B cell (primary cell): ENCODE data around the gene ST6GAL1. TPM values are rescaled to one million over a fixed set of nuclear protein-coding genes. Genes with fewer than 3 reads are reported as not detected.

Source experiments
- ATAC-seq: fragments of 200-7000 bp; cut with Tn5 transposase; one replicate; pipeline ENCODE4 v1.10.0; 2021; ENCODE audit warnings: low read depth, mild to moderate bottlenecking, moderate number of reproducible peaks, moderate library complexity
- CTCF ChIA-PET: fragments of 350-600 bp; sonication (Branson Sonifier 250); formaldehyde crosslinking; loops from one replicate; lab custom pipeline; 2021; ENCODE audit warnings: antibody characterized with exemption, inconsistent platforms; lab: Charles Lee
- POLR2A ChIA-PET: fragments of 350-600 bp; sonication (Branson Sonifier 250); formaldehyde crosslinking; loops from one replicate; lab custom pipeline; 2021; ENCODE audit warnings: antibody characterized with exemption; lab: Charles Lee
- DNase-seq: peaks from one replicate; pipeline ENCODE4 v3.0.0; 2013
- H2AFZ ChIP-seq: 2 replicates; pipeline ENCODE4 v1.6.1; 2012; ENCODE audit warnings: mild to moderate bottlenecking, low read depth, low read length; ENCODE audit not compliant: insufficient read depth, poor library complexity, severe bottlenecking
- H3K27ac ChIP-seq, 2 donors: 1 replicate in 1 of 2; 2 replicates in 1 of 2; pipeline ENCODE4 v1.5.1; 2012 to 2013; ENCODE audit warnings: low read length in 2 of 2, mild to moderate bottlenecking in 2 of 2, moderate library complexity in 1 of 2
- H3K27me3 ChIP-seq, 4 experiments: fragments of 200-600 bp in 1 of 4; sonication (generic) in 1 of 4; replicated peaks in 1 of 4; 1 replicate in 2 of 4; 2 replicates in 2 of 4; pipeline versions ENCODE4 v1.6.1 to v1.7.0; 2013 to 2016; ENCODE audit warnings: low read length in 3 of 4, mild to moderate bottlenecking in 2 of 4, mixed read lengths in 1 of 4, moderate library complexity in 1 of 4; ENCODE audit not compliant: insufficient read depth in 4 of 4, control insufficient read depth in 3 of 4; ENCODE audit errors: control extremely low read depth in 1 of 4
- H3K36me3 ChIP-seq, 2 experiments: replicated peaks in 1 of 2; 1 replicate in 1 of 2; 2 replicates in 1 of 2; pipeline versions ENCODE4 v1.6.1 to v1.7.1; 2013; ENCODE audit warnings: low read length in 1 of 2; ENCODE audit not compliant: insufficient read depth in 2 of 2, control insufficient read depth in 1 of 2; ENCODE audit errors: control extremely low read depth in 1 of 2, extremely low read depth in 1 of 2
- H3K4me1 ChIP-seq, 2 donors: fragments of 200-600 bp in 1 of 2; sonication (generic) in 1 of 2; 1 replicate in 1 of 2; 2 replicates in 1 of 2; pipeline versions ENCODE4 v1.5.1 to v1.6.1; 2013 to 2017; ENCODE audit warnings: low read length in 2 of 2; ENCODE audit not compliant: control insufficient read depth in 2 of 2, insufficient read depth in 2 of 2
- H3K4me2 ChIP-seq: replicated peaks from 2 replicates; pipeline ENCODE3; 2012; ENCODE audit warnings: mild to moderate bottlenecking, low read depth, low read length; ENCODE audit not compliant: poor library complexity, severe bottlenecking
- H3K4me3 ChIP-seq, 5 experiments: fragments of 200-600 bp in 1 of 5; sonication (generic) in 1 of 5; 1 replicate in 3 of 5; 2 replicates in 2 of 5; pipeline versions ENCODE4 v1.5.1 to v1.7.0; 2011 to 2016; ENCODE audit warnings: low read length in 4 of 5, mild to moderate bottlenecking in 4 of 5, low read depth in 2 of 5, control low read depth in 1 of 5, moderate library complexity in 1 of 5; ENCODE audit not compliant: insufficient read depth in 1 of 5; ENCODE audit errors: control extremely low read depth in 1 of 5, extremely low read depth in 1 of 5
- H3K79me2 ChIP-seq: fragments of 200-600 bp; sonication (generic); one replicate; pipeline ENCODE4 v1.6.0; 2016; ENCODE audit warnings: low read length; ENCODE audit not compliant: control insufficient read depth, insufficient read depth
- H3K9ac ChIP-seq: fragments of 200-600 bp; sonication (generic); 2 replicates; pipeline ENCODE4 v1.6.1; 2017; ENCODE audit warnings: mild to moderate bottlenecking, low read length, moderate library complexity
- H3K9me3 ChIP-seq, 3 donors: one replicate each; pipeline versions ENCODE4 v1.6.1 to v1.7.1; 2013; ENCODE audit warnings: low read length in 2 of 3; ENCODE audit not compliant: control insufficient read depth in 2 of 3, insufficient read depth in 1 of 3; ENCODE audit errors: control extremely low read depth in 1 of 3
- H4K20me1 ChIP-seq: 2 replicates; pipeline ENCODE4 v1.6.0; 2012; ENCODE audit warnings: mild to moderate bottlenecking, low read length; ENCODE audit not compliant: insufficient read depth, control insufficient read depth, poor library complexity, severe bottlenecking
- H3K27ac Mint-ChIP-seq: one replicate; pipeline ENCODE4 v1.8.0; 2021; ENCODE audit warnings: mixed read lengths
- H3K27me3 Mint-ChIP-seq: one replicate; pipeline ENCODE4 v1.8.0; 2021; ENCODE audit warnings: mixed read lengths
- H3K4me1 Mint-ChIP-seq: one replicate; pipeline ENCODE4 v1.8.0; 2021; ENCODE audit warnings: mixed read lengths
- H3K4me3 Mint-ChIP-seq: one replicate; pipeline ENCODE4 v1.8.0; 2021; ENCODE audit warnings: mixed read lengths
- H3K9me3 Mint-ChIP-seq: one replicate; pipeline ENCODE4 v1.8.0; 2022; ENCODE audit warnings: mixed read lengths; ENCODE audit not compliant: insufficient read depth
- CTCF ChIP-seq: fragments of 200-600 bp; IDR thresholded peaks from one replicate; pipeline ENCODE4 v1.8.0; 2022; ENCODE audit warnings: antibody characterized with exemption, mild to moderate bottlenecking
- EZH2 ChIP-seq: IDR thresholded peaks from 2 replicates; pipeline ENCODE4 v1.6.1; 2012; ENCODE audit warnings: borderline replicate concordance, low read depth, mild to moderate bottlenecking, moderate library complexity, low read length; ENCODE audit not compliant: insufficient read depth, poor library complexity, severe bottlenecking
- WGBS: methylation state at CpG from one replicate; pipeline ENCODE4 v1.1.5; 2013; ENCODE audit warnings: missing lambda C conversion rate; ENCODE audit not compliant: insufficient coverage; 5-methylcytosine and 5-hydroxymethylcytosine counted together
- intact Hi-C: fragments of 100-400 bp; cut with micrococcal nuclease; formaldehyde crosslinking; loops from one replicate; pipeline ENCODE4 v1.10.0; 2022
- polyA plus RNA-seq: library from polyadenylated mRNA; depleted of rRNA; stranded (reverse); fragments of >200 nt; gene quantifications from 2 replicates; pipeline ENCODE4 v1.2.3, GENCODE V29; 2012
- total RNA-seq, 2 donors: library from RNA; stranded (reverse); fragments of 120-200 nt in 1 of 2; gene quantifications; 1 replicate in 1 of 2; 2 replicates in 1 of 2; pipeline versions ENCODE4 v1.2.3 to v1.2.4, GENCODE V29; 2013 to 2022

The ST6GAL1 gene
- total and polyA plus RNA-seq, 2 donors (not counting 1 experiment from before 2014, with no cell fraction given), result 174 to 563 TPM

GRCh38 chr3:187068787-187069186 lies 138.5 kb downstream of the ST6GAL1 start:
- Mint-ChIP-seq H3K4me1 (peaks cover 85% of the 10 kb centered on the region), H3K27me3 (no peaks in the 10 kb centered on the region), H3K27ac (peak overlapping the region; percentile 84), H3K4me3 (peak overlapping the region; percentile 29), H3K9me3 (no peaks in the 10 kb centered on the region)
- POLR2A ChIA-PET, result interaction anchor here (0.5 to 1.1 kb wide), 3 partner anchors 47 to 174 kb away, joined by 6 to 8 read pairs (median 7); no protein-coding TSS in a partner anchor
- CTCF ChIA-PET, result interaction anchor here (0.7 to 1.9 kb wide), 9 partner anchors 18 to 219 kb away, joined by 3 to 10 read pairs (median 5); no protein-coding TSS in a partner anchor
- Histone ChIP-seq H3K4me3 (no peak overlapping the region), H3K27me3 (no peaks in the 10 kb centered on the region), H3K27ac (peak overlapping the region; percentile 37 to 62), H3K9ac (no peak overlapping the region), H2AFZ (no peak overlapping the region), H3K4me1 (peaks cover 67 to 88% of the 10 kb centered on the region in 2 donors), H3K36me3 (peaks cover 3 to 81% of the 10 kb centered on the region in 2 experiments), H3K79me2 (peaks cover 87% of the 10 kb centered on the region), H3K4me2 (peak overlapping the region; percentile 15), H4K20me1 (peaks cover 12% of the 10 kb centered on the region), H3K9me3 (no peaks in the 10 kb centered on the region)
- DNase-seq, result peak; percentile 38
- TF ChIP-seq CTCF (no peak), EZH2 (no peak)
- intact Hi-C loops, result loop anchor here (5.0 kb wide), 2 partner anchors 34 to 69 kb away; partner anchors contain the start of gene RPL39L
- no peak for ATAC-seq
- WGBS, result no CpG with 5 or more reads among the region's 5 CpGs

- WGBS, result 94% methylated on average over 3 of the region's 7 CpGs
- H4K20me1 ChIP-seq, result peaks cover 23% of the 10 kb centered on the region
- H3K4me3 Mint-ChIP-seq, result peak overlapping the region; percentile 24
- H3K4me2 ChIP-seq, result no peak overlapping the region
- POLR2A ChIA-PET, result interaction anchor here (0.7 to 1.1 kb wide), 3 partner anchors 13 to 111 kb away, joined by 5 to 6 read pairs (median 6); no protein-coding TSS in a partner anchor
- no peak overlapping the region for H2AFZ ChIP-seq
- H3K27ac Mint-ChIP-seq, result peak overlapping the region; percentile 84
- no peak overlapping the region for H3K9ac ChIP-seq
- H3K9me3 Mint-ChIP-seq, result no peaks in the 10 kb centered on the region
- H3K4me1 ChIP-seq, result peaks cover 55 to 76% of the 10 kb centered on the region in 2 donors
- peak overlapping the region; percentile 19 to 62 for H3K27ac ChIP-seq
- H3K79me2 ChIP-seq, result peaks cover 79% of the 10 kb centered on the region
- H3K4me3 ChIP-seq, result no peak overlapping the region
- ATAC-seq (no peak), DNase-seq (peak; percentile 10)
- TF ChIP-seq CTCF (no peak), EZH2 (no peak)
- no peaks in the 10 kb centered on the region for H3K27me3 ChIP-seq
- intact Hi-C loops, result loop anchor here (5.0 kb wide), 2 partner anchors 32 to 67 kb away; partner anchors contain the start of gene RPL39L
- peaks cover 78% of the 10 kb centered on the region for H3K4me1 Mint-ChIP-seq
- no peaks in the 10 kb centered on the region for H3K27me3 Mint-ChIP-seq
- H3K36me3 ChIP-seq, result peaks cover 3 to 82% of the 10 kb centered on the region in 2 experiments
- H3K9me3 ChIP-seq, result no peaks in the 10 kb centered on the region
- CTCF ChIA-PET, result interaction anchor here (0.7 to 1.9 kb wide), 8 partner anchors 10 to 1093 kb away, joined by 3 to 8 read pairs (median 4); no protein-coding TSS in a partner anchor
These were observed 139.7 kb downstream of the ST6GAL1 start for GRCh38 chr3:187069857-187070516.
